GM23248 (cell line): ENCODE measurements around the gene ASAP2.
"Not testable (repeated sequence)": the region's sequence is repeated elsewhere in the genome, so short reads cannot be mapped to it uniquely, and the experiment has no call there.

Experiments
- EZH2 ChIP-seq: fragments of 200-600 bp; sonication (generic); IDR thresholded peaks from 2 replicates; pipeline ENCODE4 v1.6.1; 2018; ENCODE audit warnings: antibody characterized with exemption, mild to moderate bottlenecking; ENCODE audit not compliant: insufficient read depth, poor library complexity, severe bottlenecking
- EZH2phosphoT487 ChIP-seq: fragments of 200-600 bp; sonication (generic); IDR thresholded peaks from 2 replicates; pipeline ENCODE4 v1.6.1; 2018; ENCODE audit warnings: antibody characterized with exemption, moderate library complexity, mild to moderate bottlenecking, low read depth; ENCODE audit not compliant: insufficient read depth

GRCh38 chr2:9267286-9267685 lies 60.7 kb downstream of the ASAP2 start:
- not testable (repeated sequence) for TF ChIP-seq EZH2, EZH2phosphoT487
